HepG2 (cell line): ENCODE results near the gene GCDH. TPM values are rescaled to one million over a fixed set of nuclear protein-coding genes. Genes with fewer than 3 reads are reported as not detected.

Experiments
- HMG20A ChIP-seq: IDR thresholded peaks from 2 replicates; pipeline ENCODE4 v1.6.1; 2016; ENCODE audit warnings: borderline replicate concordance
- TEAD3 ChIP-seq: optimal IDR thresholded peaks from 2 replicates; pipeline ENCODE3; 2016; ENCODE audit warnings: borderline replicate concordance
- ZFAT ChIP-seq: sonication (generic); formaldehyde crosslinking; conservative IDR thresholded peaks from 2 replicates; pipeline ENCODE4 v1.8.1; 2023; ENCODE audit warnings: missing genetic modification reagents, inconsistent platforms
- ZNF264 ChIP-seq: sonication (generic); formaldehyde crosslinking; IDR thresholded peaks from 2 replicates; pipeline ENCODE4 v1.4.0; 2020; ENCODE audit warnings: missing genetic modification reagents
- ZNF550 ChIP-seq: sonication (generic); formaldehyde crosslinking; IDR thresholded peaks from 2 replicates; pipeline ENCODE4 v1.4.0; 2020; ENCODE audit warnings: mild to moderate bottlenecking, missing genetic modification reagents, borderline replicate concordance
- ZNF589 ChIP-seq: sonication (generic); formaldehyde crosslinking; conservative IDR thresholded peaks from 2 replicates; pipeline ENCODE4 v1.8.0; 2022; ENCODE audit warnings: mild to moderate bottlenecking, moderate library complexity, missing genetic modification reagents
- ZNF766 ChIP-seq: sonication (generic); formaldehyde crosslinking; IDR thresholded peaks from 2 replicates; pipeline ENCODE4 v1.5.0; 2020; ENCODE audit warnings: missing genetic modification reagents, borderline replicate concordance
- polyA plus RNA-seq, 8 experiments: library from polyadenylated mRNA; depleted of rRNA in 3 of 8; stranded (reverse) in 7 of 8; unstranded in 1 of 8; fragments of >200 nt; fragmentation: Illumina TruSeq in 4 of 8; extraction: Trizol in 4 of 8; gene quantifications; 2 replicates each; pipeline versions ENCODE4 v1.2.1 to v1.2.3, GENCODE V29; 2011 to 2016; ENCODE audit warnings: low read depth in 4 of 8, missing spikeins in 1 of 8, mixed read lengths in 1 of 8; ENCODE audit not compliant: insufficient read depth in 1 of 8
- total RNA-seq, 5 experiments: library from RNA; depleted of rRNA; stranded (reverse); fragments of >200 nt; fragmentation: Illumina TruSeq; extraction: Trizol; gene quantifications; 2 replicates each; pipeline ENCODE4 v1.2.3, GENCODE V29; 2016; ENCODE audit warnings: low read depth in 1 of 5
- TF ChIP-seq, protein P1 (sequence below): sonication (generic); formaldehyde crosslinking; IDR thresholded peaks from 2 replicates; pipeline ENCODE4 v1.4.0; 2020; ENCODE audit warnings: mild to moderate bottlenecking, missing genetic modification reagents
- TF ChIP-seq, protein P2 (sequence below): sonication (generic); formaldehyde crosslinking; IDR thresholded peaks from 2 replicates; pipeline ENCODE4 v1.4.0; 2020; ENCODE audit warnings: missing genetic modification reagents
- TF ChIP-seq, protein P3 (sequence below): IDR thresholded peaks from 2 replicates; pipeline ENCODE4 v1.6.1; 2016; ENCODE audit warnings: low read depth, missing genetic modification reagents, missing compliant biosample characterization

Gene GCDH
- total and polyA plus RNA-seq, 2 of the 13 experiments (the other 11 are each of a cell fraction or from before 2014, with no cell fraction given) = 15.1 to 38.0 TPM

DNA sequence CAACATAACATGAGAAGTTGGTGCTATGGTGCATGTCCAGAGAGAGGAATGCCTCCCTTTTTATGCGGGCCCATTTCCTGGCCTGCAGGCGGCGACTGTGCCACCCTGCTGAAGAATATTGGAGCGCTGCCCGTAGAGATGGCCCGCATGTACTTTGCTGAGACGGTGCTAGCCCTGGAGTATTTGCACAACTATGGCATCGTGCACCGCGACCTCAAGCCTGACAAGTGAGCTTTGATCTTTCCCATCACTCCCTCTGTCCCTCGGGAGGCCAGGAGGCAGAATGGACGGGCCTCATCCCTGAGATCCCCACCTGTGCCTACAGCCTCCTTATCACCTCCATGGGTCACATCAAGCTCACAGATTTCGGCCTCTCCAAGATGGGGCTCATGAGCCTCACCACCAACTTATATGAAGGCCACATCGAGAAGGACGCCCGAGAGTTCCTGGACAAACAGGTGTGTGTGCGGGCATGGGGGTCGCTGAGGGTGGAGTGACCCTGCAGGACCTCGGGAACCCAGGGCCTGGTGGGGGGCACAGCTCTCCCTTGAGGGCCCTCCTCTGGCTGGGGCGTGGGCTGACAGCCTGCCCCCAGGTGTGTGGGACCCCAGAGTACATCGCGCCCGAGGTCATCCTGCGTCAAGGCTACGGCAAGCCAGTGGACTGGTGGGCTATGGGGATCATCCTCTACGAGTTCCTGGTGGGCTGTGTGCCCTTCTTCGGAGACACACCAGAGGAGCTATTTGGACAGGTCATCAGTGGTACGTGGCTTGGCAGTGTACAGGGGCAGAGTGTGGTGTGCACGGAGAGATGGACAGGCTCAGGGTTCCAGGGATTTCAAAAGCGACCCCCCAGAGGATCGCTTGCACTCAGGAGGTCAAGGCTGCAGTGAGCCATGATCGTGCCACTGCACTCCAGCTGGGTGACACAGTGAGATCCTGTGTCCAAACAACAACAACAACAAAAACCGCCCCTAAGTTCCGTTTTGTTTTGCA lies 25.9 kb upstream of the GCDH start (continued):
- TF ChIP-seq, protein P1, sequence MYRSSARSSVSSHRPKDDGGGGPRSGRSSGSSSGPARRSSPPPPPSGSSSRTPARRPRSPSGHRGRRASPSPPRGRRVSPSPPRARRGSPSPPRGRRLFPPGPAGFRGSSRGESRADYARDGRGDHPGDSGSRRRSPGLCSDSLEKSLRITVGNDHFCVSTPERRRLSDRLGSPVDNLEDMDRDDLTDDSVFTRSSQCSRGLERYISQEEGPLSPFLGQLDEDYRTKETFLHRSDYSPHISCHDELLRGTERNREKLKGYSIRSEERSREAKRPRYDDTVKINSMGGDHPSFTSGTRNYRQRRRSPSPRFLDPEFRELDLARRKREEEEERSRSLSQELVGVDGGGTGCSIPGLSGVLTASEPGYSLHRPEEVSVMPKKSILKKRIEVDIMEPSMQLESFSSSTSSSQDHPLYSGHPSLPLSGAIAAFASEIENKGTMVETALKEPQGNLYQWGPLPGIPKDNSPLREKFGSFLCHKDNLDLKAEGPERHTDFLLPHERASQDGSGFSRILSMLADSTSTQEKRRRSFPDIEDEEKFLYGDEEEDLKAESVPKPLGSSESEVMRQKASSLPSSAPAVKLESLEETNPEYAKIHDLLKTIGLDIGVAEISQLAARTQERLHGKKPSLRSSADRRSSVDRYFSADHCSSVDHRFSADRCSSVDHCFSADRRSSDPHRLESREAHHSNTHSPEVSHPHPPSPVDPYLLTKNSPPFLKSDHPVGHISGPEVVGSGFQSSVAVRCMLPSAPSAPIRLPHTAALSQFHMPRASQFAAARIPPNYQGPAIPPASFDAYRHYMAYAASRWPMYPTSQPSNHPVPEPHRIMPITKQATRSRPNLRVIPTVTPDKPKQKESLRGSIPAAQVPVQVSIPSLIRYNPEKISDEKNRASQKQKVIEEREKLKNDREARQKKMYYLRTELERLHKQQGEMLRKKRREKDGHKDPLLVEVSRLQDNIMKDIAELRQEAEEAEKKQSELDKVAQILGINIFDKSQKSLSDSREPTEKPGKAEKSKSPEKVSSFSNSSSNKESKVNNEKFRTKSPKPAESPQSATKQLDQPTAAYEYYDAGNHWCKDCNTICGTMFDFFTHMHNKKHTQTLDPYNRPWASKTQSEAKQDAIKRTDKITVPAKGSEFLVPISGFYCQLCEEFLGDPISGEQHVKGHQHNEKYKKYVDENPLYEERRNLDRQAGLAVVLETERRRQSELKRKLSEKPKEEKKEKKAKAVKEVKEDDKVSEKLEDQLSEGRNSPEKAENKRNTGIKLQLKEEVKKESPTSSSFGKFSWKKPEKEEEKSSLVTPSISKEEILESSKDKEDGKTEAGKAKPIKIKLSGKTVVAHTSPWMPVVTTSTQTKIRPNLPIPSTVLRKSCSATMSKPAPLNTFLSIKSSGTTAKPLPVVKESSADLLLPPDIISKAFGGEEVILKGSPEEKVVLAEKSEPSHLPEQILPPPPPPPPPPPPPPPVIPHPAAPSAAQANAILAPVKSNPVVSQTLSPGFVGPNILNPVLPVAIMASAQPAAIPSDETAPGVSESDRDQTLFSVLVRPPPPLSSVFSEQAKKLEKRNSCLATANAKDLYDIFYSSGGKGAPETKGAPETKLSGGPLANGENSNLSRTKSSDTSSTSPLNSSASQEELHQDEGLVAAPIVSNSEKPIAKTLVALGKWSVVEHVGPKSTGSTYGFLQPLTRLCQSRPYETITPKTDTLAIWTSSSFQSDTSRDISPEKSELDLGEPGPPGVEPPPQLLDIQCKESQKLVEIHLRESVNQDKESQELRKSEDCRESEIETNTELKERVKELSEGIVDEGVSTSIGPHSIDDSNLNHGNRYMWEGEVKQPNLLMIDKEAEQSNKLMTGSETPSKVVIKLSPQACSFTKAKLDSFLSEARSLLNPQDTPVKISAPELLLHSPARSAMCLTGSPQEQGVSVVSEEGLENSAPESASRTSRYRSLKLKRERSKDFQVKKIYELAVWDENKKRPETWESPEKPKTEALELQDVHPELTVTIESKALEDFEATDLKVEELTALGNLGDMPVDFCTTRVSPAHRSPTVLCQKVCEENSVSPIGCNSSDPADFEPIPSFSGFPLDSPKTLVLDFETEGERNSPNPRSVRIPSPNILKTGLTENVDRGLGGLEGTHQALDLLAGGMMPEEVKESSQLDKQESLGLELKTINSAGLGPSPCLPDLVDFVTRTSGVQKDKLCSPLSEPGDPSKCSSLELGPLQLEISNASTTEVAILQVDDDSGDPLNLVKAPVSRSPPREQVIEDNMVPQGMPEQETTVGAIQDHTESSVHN (CRISPR knock-in tag) = no peak
- TF ChIP-seq ZNF550 (CRISPR knock-in tag) = no peak
- 0 out of 2 replicates have a peak, but pooled peaks have one; percentile 35 for TF ChIP-seq ZNF264
- no peak for TF ChIP-seq ZFAT (CRISPR knock-in tag)
- TF ChIP-seq, protein P2, sequence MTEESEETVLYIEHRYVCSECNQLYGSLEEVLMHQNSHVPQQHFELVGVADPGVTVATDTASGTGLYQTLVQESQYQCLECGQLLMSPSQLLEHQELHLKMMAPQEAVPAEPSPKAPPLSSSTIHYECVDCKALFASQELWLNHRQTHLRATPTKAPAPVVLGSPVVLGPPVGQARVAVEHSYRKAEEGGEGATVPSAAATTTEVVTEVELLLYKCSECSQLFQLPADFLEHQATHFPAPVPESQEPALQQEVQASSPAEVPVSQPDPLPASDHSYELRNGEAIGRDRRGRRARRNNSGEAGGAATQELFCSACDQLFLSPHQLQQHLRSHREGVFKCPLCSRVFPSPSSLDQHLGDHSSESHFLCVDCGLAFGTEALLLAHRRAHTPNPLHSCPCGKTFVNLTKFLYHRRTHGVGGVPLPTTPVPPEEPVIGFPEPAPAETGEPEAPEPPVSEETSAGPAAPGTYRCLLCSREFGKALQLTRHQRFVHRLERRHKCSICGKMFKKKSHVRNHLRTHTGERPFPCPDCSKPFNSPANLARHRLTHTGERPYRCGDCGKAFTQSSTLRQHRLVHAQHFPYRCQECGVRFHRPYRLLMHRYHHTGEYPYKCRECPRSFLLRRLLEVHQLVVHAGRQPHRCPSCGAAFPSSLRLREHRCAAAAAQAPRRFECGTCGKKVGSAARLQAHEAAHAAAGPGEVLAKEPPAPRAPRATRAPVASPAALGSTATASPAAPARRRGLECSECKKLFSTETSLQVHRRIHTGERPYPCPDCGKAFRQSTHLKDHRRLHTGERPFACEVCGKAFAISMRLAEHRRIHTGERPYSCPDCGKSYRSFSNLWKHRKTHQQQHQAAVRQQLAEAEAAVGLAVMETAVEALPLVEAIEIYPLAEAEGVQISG (CRISPR knock-in tag) = peak; percentile 64
- TF ChIP-seq HMG20A = peak; percentile 35; the same call in 1 of the 2 replicates
- peak; percentile 54 for TF ChIP-seq TEAD3
- no peak for TF ChIP-seq ZNF766
- TF ChIP-seq ZNF589 (CRISPR knock-in tag) = 0 out of 2 replicates have a peak, but pooled peaks have one; percentile 64
- TF ChIP-seq, protein P3, sequence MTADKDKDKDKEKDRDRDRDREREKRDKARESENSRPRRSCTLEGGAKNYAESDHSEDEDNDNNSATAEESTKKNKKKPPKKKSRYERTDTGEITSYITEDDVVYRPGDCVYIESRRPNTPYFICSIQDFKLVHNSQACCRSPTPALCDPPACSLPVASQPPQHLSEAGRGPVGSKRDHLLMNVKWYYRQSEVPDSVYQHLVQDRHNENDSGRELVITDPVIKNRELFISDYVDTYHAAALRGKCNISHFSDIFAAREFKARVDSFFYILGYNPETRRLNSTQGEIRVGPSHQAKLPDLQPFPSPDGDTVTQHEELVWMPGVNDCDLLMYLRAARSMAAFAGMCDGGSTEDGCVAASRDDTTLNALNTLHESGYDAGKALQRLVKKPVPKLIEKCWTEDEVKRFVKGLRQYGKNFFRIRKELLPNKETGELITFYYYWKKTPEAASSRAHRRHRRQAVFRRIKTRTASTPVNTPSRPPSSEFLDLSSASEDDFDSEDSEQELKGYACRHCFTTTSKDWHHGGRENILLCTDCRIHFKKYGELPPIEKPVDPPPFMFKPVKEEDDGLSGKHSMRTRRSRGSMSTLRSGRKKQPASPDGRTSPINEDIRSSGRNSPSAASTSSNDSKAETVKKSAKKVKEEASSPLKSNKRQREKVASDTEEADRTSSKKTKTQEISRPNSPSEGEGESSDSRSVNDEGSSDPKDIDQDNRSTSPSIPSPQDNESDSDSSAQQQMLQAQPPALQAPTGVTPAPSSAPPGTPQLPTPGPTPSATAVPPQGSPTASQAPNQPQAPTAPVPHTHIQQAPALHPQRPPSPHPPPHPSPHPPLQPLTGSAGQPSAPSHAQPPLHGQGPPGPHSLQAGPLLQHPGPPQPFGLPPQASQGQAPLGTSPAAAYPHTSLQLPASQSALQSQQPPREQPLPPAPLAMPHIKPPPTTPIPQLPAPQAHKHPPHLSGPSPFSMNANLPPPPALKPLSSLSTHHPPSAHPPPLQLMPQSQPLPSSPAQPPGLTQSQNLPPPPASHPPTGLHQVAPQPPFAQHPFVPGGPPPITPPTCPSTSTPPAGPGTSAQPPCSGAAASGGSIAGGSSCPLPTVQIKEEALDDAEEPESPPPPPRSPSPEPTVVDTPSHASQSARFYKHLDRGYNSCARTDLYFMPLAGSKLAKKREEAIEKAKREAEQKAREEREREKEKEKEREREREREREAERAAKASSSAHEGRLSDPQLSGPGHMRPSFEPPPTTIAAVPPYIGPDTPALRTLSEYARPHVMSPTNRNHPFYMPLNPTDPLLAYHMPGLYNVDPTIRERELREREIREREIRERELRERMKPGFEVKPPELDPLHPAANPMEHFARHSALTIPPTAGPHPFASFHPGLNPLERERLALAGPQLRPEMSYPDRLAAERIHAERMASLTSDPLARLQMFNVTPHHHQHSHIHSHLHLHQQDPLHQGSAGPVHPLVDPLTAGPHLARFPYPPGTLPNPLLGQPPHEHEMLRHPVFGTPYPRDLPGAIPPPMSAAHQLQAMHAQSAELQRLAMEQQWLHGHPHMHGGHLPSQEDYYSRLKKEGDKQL (CRISPR knock-in tag) = no peak
